ENCODE measurements around the gene MTSS2.

Gene MTSS2

GRCh38 chr16:70689035-70689969 is 3.4 kb upstream of the MTSS2 start:
- Histone ChIP-seq H3K4me1 (ENCODE audit: low read depth, poor library complexity, severe bottlenecking) (no peaks in the 10 kb centered on the region), H3K9ac (no peak overlapping the region)

DNA sequence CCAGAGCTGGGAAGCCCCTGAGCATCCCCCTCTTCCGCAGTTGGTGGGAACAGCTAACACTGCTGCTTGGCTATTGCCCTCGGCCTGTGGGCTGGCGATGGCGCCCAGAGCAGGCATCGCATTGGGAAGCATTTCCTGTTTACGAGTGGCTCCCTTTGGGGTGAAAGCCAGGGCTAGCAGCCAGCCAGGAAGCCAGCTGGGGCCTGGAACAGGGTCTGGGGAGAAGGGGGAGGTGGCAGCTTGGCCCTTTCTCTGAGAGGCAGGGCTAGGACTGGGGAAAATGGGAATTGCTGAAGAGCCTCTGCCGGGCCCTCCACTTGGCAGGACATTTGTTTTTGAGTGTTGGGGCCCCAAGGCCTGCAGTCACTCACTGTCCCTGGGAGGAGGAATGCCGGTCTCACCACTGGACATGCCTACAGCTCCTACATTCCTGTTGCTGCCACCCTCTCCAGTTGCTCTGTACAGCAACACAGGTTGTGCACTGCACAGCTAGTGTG is 2.4 kb upstream of the MTSS2 start:
- H3K27me3 ChIP-seq (ENCODE audit: insufficient read depth, low read depth), result no peaks in the 10 kb centered on the region
- H3K27ac ChIP-seq, result no peak overlapping the region
- H3K4me2 ChIP-seq, result no peak overlapping the region
- H3K4me1 ChIP-seq (ENCODE audit: low read depth, poor library complexity, severe bottlenecking), result no peaks in the 10 kb centered on the region
- H3K36me3 ChIP-seq (ENCODE audit: insufficient read depth), result no peaks in the 10 kb centered on the region
- no peak overlapping the region for H3K4me3 ChIP-seq (IDR thresholded peaks at IDR 0.05; ENCODE audit: insufficient read depth, low read depth, low read length)
- no peak for TF ChIP-seq CTCF (conservative IDR thresholded peaks at IDR 0.05; ENCODE audit: low read depth, low read length)
- no peak overlapping the region for H2AFZ ChIP-seq (ENCODE audit: low read depth)
- no peaks in the 10 kb centered on the region for H3K79me2 ChIP-seq (ENCODE audit: insufficient read depth, low read depth)
- no peak overlapping the region for H3K9ac ChIP-seq
- H4K20me1 ChIP-seq (ENCODE audit: insufficient read depth), result no peaks in the 10 kb centered on the region

More at GRCh38 chr16:70689035-70689969, 3.4 kb upstream of the MTSS2 start:
- no peak overlapping the region for H2AFZ ChIP-seq (ENCODE audit: low read depth)
- H3K27ac ChIP-seq, result no peak overlapping the region
- H3K4me3 ChIP-seq (IDR thresholded peaks at IDR 0.05; ENCODE audit: insufficient read depth, low read depth, low read length), result no peak overlapping the region
- no peaks in the 10 kb centered on the region for H3K27me3 ChIP-seq (ENCODE audit: insufficient read depth, low read depth)
- no peaks in the 10 kb centered on the region for H3K79me2 ChIP-seq (ENCODE audit: insufficient read depth, low read depth)
- H3K36me3 ChIP-seq (ENCODE audit: insufficient read depth), result no peaks in the 10 kb centered on the region
- no peak overlapping the region for H3K4me2 ChIP-seq
- no peaks in the 10 kb centered on the region for H4K20me1 ChIP-seq (ENCODE audit: insufficient read depth)
- TF ChIP-seq CTCF (conservative IDR thresholded peaks at IDR 0.05; ENCODE audit: low read depth, low read length), result no peak

DNA sequence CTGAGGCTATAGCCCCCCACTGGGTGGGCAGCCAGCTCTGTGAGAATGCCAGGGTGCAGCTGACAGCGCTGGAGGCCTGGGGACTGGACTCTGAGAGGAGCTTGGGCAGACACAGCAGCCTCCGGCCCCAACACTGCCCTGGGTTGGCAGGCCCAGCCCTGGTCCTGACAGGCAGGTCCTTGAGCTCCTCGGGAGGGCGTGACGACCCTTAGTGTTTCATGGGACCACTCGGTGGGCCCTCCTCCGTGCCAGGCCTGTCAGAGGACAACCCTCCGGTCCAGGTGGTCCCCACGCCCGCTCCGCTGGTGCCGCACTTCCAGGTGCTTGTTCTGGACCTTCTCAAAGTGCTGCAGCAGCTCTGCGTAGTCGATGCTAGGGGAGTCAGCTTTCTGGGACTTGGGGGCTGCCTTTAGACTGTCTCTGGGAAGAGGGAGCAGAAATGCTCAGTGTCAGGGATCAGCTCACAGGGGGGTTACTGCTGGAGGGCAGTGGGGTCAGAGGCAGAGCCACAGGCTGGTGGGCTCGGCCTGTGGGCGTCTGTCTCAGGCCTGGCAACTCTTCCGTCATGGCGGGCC is 1.9 kb upstream of the MTSS2 start:
- no peak overlapping the region for H3K27ac ChIP-seq

DNA sequence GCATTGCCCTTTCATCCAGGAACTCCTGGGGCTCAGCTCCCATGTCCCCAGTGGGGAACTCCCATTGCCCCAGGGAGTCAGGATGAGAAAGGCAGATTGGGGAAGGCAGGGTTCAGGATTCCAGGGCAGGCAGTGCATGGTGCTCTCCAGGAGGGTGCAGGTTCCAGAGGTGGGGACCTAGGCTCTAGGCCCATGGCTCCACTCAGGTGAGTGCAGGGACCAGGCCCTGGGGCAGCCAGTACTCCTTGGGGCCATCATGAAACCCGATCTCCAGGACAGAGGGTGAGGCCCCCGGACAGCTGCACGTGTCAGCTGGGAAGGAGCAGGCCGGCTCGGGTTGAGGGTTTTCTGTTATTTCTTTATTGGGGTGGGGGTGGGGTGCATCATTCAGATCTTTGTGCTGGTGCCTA is 1.3 kb upstream of the MTSS2 start:
- H3K4me3 ChIP-seq (IDR thresholded peaks at IDR 0.05; ENCODE audit: insufficient read depth, low read depth, low read length), result no peak overlapping the region
- H3K79me2 ChIP-seq (ENCODE audit: insufficient read depth, low read depth), result no peaks in the 10 kb centered on the region
- no peaks in the 10 kb centered on the region for H4K20me1 ChIP-seq (ENCODE audit: insufficient read depth)
- H3K27ac ChIP-seq, result no peak overlapping the region
- H3K4me1 ChIP-seq (ENCODE audit: low read depth, poor library complexity, severe bottlenecking), result no peaks in the 10 kb centered on the region
- H3K4me2 ChIP-seq, result no peak overlapping the region
- H2AFZ ChIP-seq (ENCODE audit: low read depth), result no peak overlapping the region
- no peak for TF ChIP-seq CTCF (conservative IDR thresholded peaks at IDR 0.05; ENCODE audit: low read depth, low read length)
- H3K36me3 ChIP-seq (ENCODE audit: insufficient read depth), result no peaks in the 10 kb centered on the region
- H3K9ac ChIP-seq, result no peak overlapping the region
- H3K27me3 ChIP-seq (ENCODE audit: insufficient read depth, low read depth), result no peaks in the 10 kb centered on the region

More for the DNA sequence above, 1.9 kb upstream of the MTSS2 start:
- Histone ChIP-seq H3K4me3 (IDR thresholded peaks at IDR 0.05; ENCODE audit: insufficient read depth, low read depth, low read length) (no peak overlapping the region), H3K27me3 (ENCODE audit: insufficient read depth, low read depth) (no peaks in the 10 kb centered on the region), H3K79me2 (ENCODE audit: insufficient read depth, low read depth) (no peaks in the 10 kb centered on the region), H4K20me1 (ENCODE audit: insufficient read depth) (no peaks in the 10 kb centered on the region), H3K9ac (no peak overlapping the region), H3K4me2 (no peak overlapping the region), H3K4me1 (ENCODE audit: low read depth, poor library complexity, severe bottlenecking) (no peaks in the 10 kb centered on the region), H2AFZ (ENCODE audit: low read depth) (no peak overlapping the region), H3K36me3 (ENCODE audit: insufficient read depth) (no peaks in the 10 kb centered on the region)
- no peak for TF ChIP-seq CTCF (conservative IDR thresholded peaks at IDR 0.05; ENCODE audit: low read depth, low read length)

Measured in KMS-11 (cell line).